Glutamatergic neuron (in vitro differentiated cells): ENCODE measurements around the gene THADA. TPM values are rescaled to one million over a fixed set of nuclear protein-coding genes. Genes with fewer than 3 reads are reported as not detected.

Experiments
- DNase-seq: peaks from one replicate; pipeline ENCODE4 v3.0.0; 2022
- H3K27ac Mint-ChIP-seq: one replicate; pipeline ENCODE4 v1.8.0; 2020; ENCODE audit warnings: mild to moderate bottlenecking, mixed read lengths, inconsistent platforms; ENCODE audit not compliant: unreplicated experiment
- H3K27me3 Mint-ChIP-seq: one replicate; pipeline ENCODE4 v1.8.0; 2020; ENCODE audit warnings: mild to moderate bottlenecking, moderate library complexity, mixed read lengths, inconsistent platforms; ENCODE audit not compliant: unreplicated experiment
- H3K36me3 Mint-ChIP-seq: one replicate; pipeline ENCODE4 v1.8.0; 2020; ENCODE audit warnings: mild to moderate bottlenecking, mixed read lengths, inconsistent platforms; ENCODE audit not compliant: unreplicated experiment
- H3K4me1 Mint-ChIP-seq: one replicate; pipeline ENCODE4 v1.8.0; 2020; ENCODE audit warnings: mild to moderate bottlenecking, low read depth, mixed read lengths, inconsistent platforms; ENCODE audit not compliant: unreplicated experiment
- H3K4me3 Mint-ChIP-seq: one replicate; pipeline ENCODE4 v1.8.0; 2020; ENCODE audit warnings: mild to moderate bottlenecking, mixed read lengths, inconsistent platforms; ENCODE audit not compliant: unreplicated experiment
- H3K9me3 Mint-ChIP-seq: one replicate; pipeline ENCODE4 v1.8.0; 2020; ENCODE audit warnings: mild to moderate bottlenecking, moderate library complexity, mixed read lengths, inconsistent platforms; ENCODE audit not compliant: unreplicated experiment
- CTCF ChIP-seq: fragments of 200-600 bp; sonication (generic); IDR thresholded peaks from one replicate; pipeline ENCODE4 v1.5.0; 2021; ENCODE audit not compliant: partially characterized antibody, unreplicated experiment
- total RNA-seq: library from RNA; stranded (reverse); fragmentation: NEBNext Ultra II Directional; extraction: Animal tissue kit (Norgen Biotek cat#: 25700); gene quantifications from one replicate; pipeline ENCODE4 v1.2.1, GENCODE V29; 2021; ENCODE audit not compliant: unreplicated experiment

Gene THADA
- total RNA-seq, 1 donor from 2014 or later, result 15.0 TPM

- Mint-ChIP-seq H3K36me3 (no peaks in the 10 kb centered on the region), H3K4me3 (no peak overlapping the region), H3K27me3 (peaks cover 4% of the 10 kb centered on the region), H3K9me3 (peaks cover 3% of the 10 kb centered on the region), H3K27ac (no peak overlapping the region), H3K4me1 (no peaks in the 10 kb centered on the region)
- DNase-seq, result no peak
- TF ChIP-seq CTCF, result no peak
Observed at GRCh38 chr2:43210467-43211303, 385.2 kb downstream of the THADA start.

DNA sequence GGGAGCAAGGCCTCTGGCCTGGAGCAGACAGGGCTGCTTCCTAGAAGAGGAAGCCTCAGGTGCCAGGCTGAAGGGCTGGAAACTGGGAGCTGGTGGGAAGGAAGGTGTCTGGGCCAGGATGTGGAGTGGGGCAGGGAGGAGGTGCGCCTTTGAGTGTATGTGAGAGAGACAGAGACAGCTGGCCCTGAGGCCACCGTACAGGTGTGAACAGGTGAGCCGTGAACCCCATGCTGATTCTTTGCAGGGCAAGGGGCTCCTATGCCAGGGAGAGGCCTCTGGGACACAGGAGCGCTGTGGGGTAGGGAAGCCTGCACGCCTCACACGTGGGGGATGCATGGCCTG, 385.7 kb downstream of the THADA start:
- no peak overlapping the region for H3K4me3 Mint-ChIP-seq
- TF ChIP-seq CTCF, result no peak
- H3K36me3 Mint-ChIP-seq, result no peaks in the 10 kb centered on the region
- no peak overlapping the region for H3K27ac Mint-ChIP-seq
- H3K9me3 Mint-ChIP-seq, result peaks cover 3% of the 10 kb centered on the region
- H3K4me1 Mint-ChIP-seq, result no peaks in the 10 kb centered on the region
- peaks cover 4% of the 10 kb centered on the region for H3K27me3 Mint-ChIP-seq
- no peak for DNase-seq

GRCh38 chr2:43209204-43209717, 386.6 kb downstream of the THADA start:
- no peaks in the 10 kb centered on the region for H3K4me1 Mint-ChIP-seq

GRCh38 chr2:43207553-43208300, 388.1 kb downstream of the THADA start:
- Mint-ChIP-seq H3K4me1 (no peaks in the 10 kb centered on the region), H3K27me3 (peaks cover 4% of the 10 kb centered on the region), H3K4me3 (no peak overlapping the region), H3K9me3 (peaks cover 3% of the 10 kb centered on the region), H3K36me3 (no peaks in the 10 kb centered on the region), H3K27ac (no peak overlapping the region)
- no peak for TF ChIP-seq CTCF
- no peak for DNase-seq

More at GRCh38 chr2:43209204-43209717, 386.6 kb downstream of the THADA start:
- H3K4me3 Mint-ChIP-seq, result no peak overlapping the region
- H3K36me3 Mint-ChIP-seq, result no peaks in the 10 kb centered on the region
- H3K9me3 Mint-ChIP-seq, result peaks cover 3% of the 10 kb centered on the region
- TF ChIP-seq CTCF, result no peak
- no peak for DNase-seq
- peaks cover 4% of the 10 kb centered on the region for H3K27me3 Mint-ChIP-seq
- H3K27ac Mint-ChIP-seq, result no peak overlapping the region
